ENCODE measurements around the gene CFLAR.
A peak's percentile ranks its signal among the peaks of the same experiment; 100 is the strongest.
"Not testable (repeated sequence)": the region's sequence is repeated elsewhere in the genome, so short reads cannot be mapped to it uniquely, and the experiment has no call there.

The CFLAR gene

GRCh38 chr2:201114846-201115245 is 1.1 kb upstream of the CFLAR start:
- in situ Hi-C loops (cut with HindIII; ENCODE audit: low pct_ligation_motif_present, low sequenced_read_pairs), result no loop called here
- no peak for TF ChIP-seq CTCF (IDR thresholded peaks at IDR 0.05; ENCODE audit: low read depth, low read length, missing control alignments)
- Histone ChIP-seq H3K4me3 (ENCODE audit: low read depth, low read length) (no peak overlapping the region), H3K27me3 (replicated peaks) (no peaks in the 10 kb centered on the region), H3K36me3 (replicated peaks) (no peaks in the 10 kb centered on the region), H3K27ac (peak overlapping the region; percentile 23)
- no peak for DNase-seq

GRCh38 chr2:201116959-201117734 is 1.2 kb downstream of the CFLAR start:
- peak; percentile 81 for DNase-seq
- Histone ChIP-seq H3K4me3 (ENCODE audit: low read depth, low read length) (peak overlapping the region; percentile 74), H3K27ac (peak overlapping the region; percentile 97), H3K27me3 (replicated peaks) (no peaks in the 10 kb centered on the region), H3K36me3 (replicated peaks) (no peaks in the 10 kb centered on the region)
- TF ChIP-seq CTCF (IDR thresholded peaks at IDR 0.05; ENCODE audit: low read depth, low read length, missing control alignments), result peak; percentile 39
- in situ Hi-C loops (cut with HindIII; ENCODE audit: low pct_ligation_motif_present, low sequenced_read_pairs), result no loop called here

GRCh38 chr2:201117735-201118094 is 1.8 kb downstream of the CFLAR start:
- H3K27me3 ChIP-seq (replicated peaks); DNase-seq; in situ Hi-C loops (cut with HindIII; ENCODE audit: low pct_ligation_motif_present, low sequenced_read_pairs); H3K36me3 ChIP-seq (replicated peaks): not testable (repeated sequence)
- Histone ChIP-seq H3K4me3 (ENCODE audit: low read depth, low read length) (peak overlapping the region; percentile 74), H3K27ac (peak overlapping the region; percentile 97)

- no peaks in the 10 kb centered on the region for H3K27me3 ChIP-seq (replicated peaks)
- peak; percentile 65 for TF ChIP-seq CTCF (IDR thresholded peaks at IDR 0.05; ENCODE audit: low read depth, low read length, missing control alignments)
- in situ Hi-C loops (cut with HindIII; ENCODE audit: low pct_ligation_motif_present, low sequenced_read_pairs), result no loop called here
- DNase-seq, result peak; percentile 89
- peak overlapping the region; percentile 97 for H3K27ac ChIP-seq
- H3K36me3 ChIP-seq (replicated peaks), result peaks cover 3% of the 10 kb centered on the region
- H3K4me3 ChIP-seq (ENCODE audit: low read depth, low read length), result peak overlapping the region; percentile 74
These were observed 2.4 kb downstream of the CFLAR start for GRCh38 chr2:201118121-201118960.

GRCh38 chr2:201118961-201119854 is 3.2 kb downstream of the CFLAR start:
- in situ Hi-C loops (cut with HindIII; ENCODE audit: low pct_ligation_motif_present, low sequenced_read_pairs), result no loop called here
- DNase-seq, result no peak
- no peak for TF ChIP-seq CTCF (IDR thresholded peaks at IDR 0.05; ENCODE audit: low read depth, low read length, missing control alignments)

More at GRCh38 chr2:201118961-201119854, 3.2 kb downstream of the CFLAR start:
- peak overlapping the region; percentile 74 for H3K4me3 ChIP-seq (ENCODE audit: low read depth, low read length)
- H3K27ac ChIP-seq, result peak overlapping the region; percentile 97
- H3K27me3 ChIP-seq (replicated peaks), result no peaks in the 10 kb centered on the region
- peaks cover 5% of the 10 kb centered on the region for H3K36me3 ChIP-seq (replicated peaks)

Measured in brain microvascular endothelial cell (primary cell).